KOPT-K1 (cell line): ENCODE data around the gene CTNNA2.

Source experiments
- H3K27ac ChIP-seq: fragments of 200-600 bp; sonication (generic); 2 replicates; pipeline ENCODE4 v1.5.1; 2016; ENCODE audit warnings: antibody characterized with exemption, mild to moderate bottlenecking, low read depth, low read length; ENCODE audit not compliant: poor library complexity, severe bottlenecking
- H3K36me3 ChIP-seq: fragments of 200-600 bp; sonication (generic); 2 replicates; pipeline ENCODE4 v1.5.1; 2017; ENCODE audit warnings: antibody characterized with exemption, mild to moderate bottlenecking, low read length, moderate library complexity; ENCODE audit not compliant: insufficient read depth
- H3K9me3 ChIP-seq: fragments of 200-600 bp; sonication (generic); 2 replicates; pipeline ENCODE4 v1.5.1; 2017; ENCODE audit warnings: antibody characterized with exemption, low read length, mild to moderate bottlenecking; ENCODE audit not compliant: insufficient read depth, poor library complexity, severe bottlenecking

The CTNNA2 gene

DNA sequence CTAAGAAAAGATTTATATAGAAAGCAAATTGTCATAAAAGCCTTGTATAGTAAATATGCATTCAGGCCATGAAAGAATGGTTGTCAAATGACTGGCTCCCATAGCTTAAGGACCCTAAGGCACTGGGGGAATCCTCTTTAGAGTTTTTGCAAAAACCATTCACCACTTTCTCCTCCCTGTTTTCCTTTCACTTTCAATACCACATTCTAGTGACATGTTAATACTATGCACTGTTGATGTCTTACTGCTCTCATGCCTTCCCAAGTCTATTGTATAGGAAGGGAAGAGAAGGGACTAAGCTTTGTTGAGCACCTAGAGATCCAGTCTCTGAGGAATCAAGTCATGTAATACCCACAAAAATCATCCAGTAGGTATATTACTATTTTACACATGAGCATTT is 1174.7 kb downstream of the CTNNA2 start:
- no peaks in the 10 kb centered on the region for H3K36me3 ChIP-seq
- H3K9me3 ChIP-seq: no peaks in the 10 kb centered on the region
- H3K27ac ChIP-seq: no peak overlapping the region

DNA sequence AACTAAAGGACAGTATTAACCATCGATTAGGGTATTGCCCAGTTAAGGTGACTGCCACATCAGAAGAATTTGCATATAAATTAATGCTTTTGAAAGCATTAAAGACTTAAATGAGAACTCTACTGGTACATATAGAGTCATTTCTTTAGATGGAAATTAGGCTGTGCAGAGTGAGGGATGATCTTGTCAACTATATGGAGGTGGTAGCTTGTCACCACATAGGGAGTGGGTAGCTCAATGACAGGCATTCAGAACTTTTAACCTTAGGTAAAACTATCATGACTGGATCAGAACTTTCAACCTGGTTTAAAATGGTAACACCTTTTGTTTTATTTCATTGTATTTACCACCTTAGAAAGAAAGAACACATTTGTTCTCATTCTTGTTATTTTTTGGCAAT is 1176.3 kb downstream of the CTNNA2 start:
- no peaks in the 10 kb centered on the region for H3K9me3 ChIP-seq
- H3K27ac ChIP-seq: no peak overlapping the region
- no peaks in the 10 kb centered on the region for H3K36me3 ChIP-seq
